Osteoblast (primary cell): ENCODE measurements around the gene CPNE4. TPM values are rescaled to one million over a fixed set of nuclear protein-coding genes. Genes with fewer than 3 reads are reported as not detected.

Source experiments
- DNase-seq: peaks from one replicate; pipeline ENCODE4 v3.0.0; 2011; ENCODE audit warnings: low spot score, mixed read lengths; ENCODE audit not compliant: insufficient read length; ENCODE audit errors: missing footprints
- H2AFZ ChIP-seq: 2 replicates; pipeline ENCODE4 v1.6.0; 2011; ENCODE audit warnings: mild to moderate bottlenecking, low read length
- H3K27ac ChIP-seq: 2 replicates; pipeline ENCODE4 v1.5.1; 2011; ENCODE audit warnings: mild to moderate bottlenecking, low read depth, low read length, moderate library complexity
- H3K27me3 ChIP-seq: 2 replicates; pipeline ENCODE4 v1.6.0; 2012; ENCODE audit warnings: mild to moderate bottlenecking, control low read depth, inconsistent platforms, low read length, moderate library complexity; ENCODE audit not compliant: insufficient read depth
- H3K36me3 ChIP-seq: 2 replicates; pipeline ENCODE4 v1.5.1; 2011; ENCODE audit warnings: mild to moderate bottlenecking, low read length, control low read depth, moderate library complexity; ENCODE audit not compliant: insufficient read depth
- H3K4me1 ChIP-seq: 2 replicates; pipeline ENCODE4 v1.5.1; 2011; ENCODE audit warnings: mild to moderate bottlenecking, low read length, control low read depth, moderate library complexity; ENCODE audit not compliant: insufficient read depth
- H3K4me2 ChIP-seq: 2 replicates; pipeline ENCODE4 v1.6.0; 2011; ENCODE audit warnings: mild to moderate bottlenecking, low read length; ENCODE audit not compliant: insufficient read depth
- H3K4me3 ChIP-seq: fragments of 200-600 bp; sonication (generic); 3 replicates; pipeline ENCODE4 v1.5.1; 2012; ENCODE audit warnings: mild to moderate bottlenecking, low read length, inconsistent platforms; ENCODE audit not compliant: insufficient read depth
- H3K79me2 ChIP-seq: 2 replicates; pipeline ENCODE4 v1.6.0; 2012; ENCODE audit warnings: mild to moderate bottlenecking, low read length, control low read depth, inconsistent platforms; ENCODE audit not compliant: insufficient read depth
- H3K9me3 ChIP-seq: 2 replicates; pipeline ENCODE4 v1.5.1; 2011; ENCODE audit warnings: low read depth, low read length, control low read depth
- H4K20me1 ChIP-seq: 2 replicates; pipeline ENCODE4 v1.6.0; 2012; ENCODE audit warnings: mild to moderate bottlenecking, low read length, control low read depth; ENCODE audit not compliant: insufficient read depth
- CTCF ChIP-seq: IDR thresholded peaks from 2 replicates; pipeline ENCODE4 v1.5.1; 2011; ENCODE audit warnings: mild to moderate bottlenecking, low read depth, low read length, moderate library complexity; ENCODE audit errors: extremely low read depth
- total RNA-seq: library from RNA; depleted of rRNA; stranded (reverse); fragments of >200 nt; gene quantifications from 2 replicates; pipeline ENCODE4 v1.2.3, GENCODE V29; 2012

Gene CPNE4
- total RNA-seq, 1 donor: not detected

- Histone ChIP-seq H3K9me3 (no peaks in the 10 kb centered on the region), H3K27me3 (peaks cover 2% of the 10 kb centered on the region), H3K4me1 (peaks cover 5% of the 10 kb centered on the region), H3K4me3 (no peak overlapping the region), H3K79me2 (no peaks in the 10 kb centered on the region), H3K27ac (peak overlapping the region; percentile 62), H3K4me2 (peak overlapping the region; percentile 35), H3K36me3 (no peaks in the 10 kb centered on the region), H2AFZ (no peak overlapping the region), H4K20me1 (no peaks in the 10 kb centered on the region)
- DNase-seq: peak; percentile 48
- no peak for TF ChIP-seq CTCF
Observed at GRCh38 chr3:131535596-131535995, 499.2 kb downstream of the CPNE4 start.

DNA sequence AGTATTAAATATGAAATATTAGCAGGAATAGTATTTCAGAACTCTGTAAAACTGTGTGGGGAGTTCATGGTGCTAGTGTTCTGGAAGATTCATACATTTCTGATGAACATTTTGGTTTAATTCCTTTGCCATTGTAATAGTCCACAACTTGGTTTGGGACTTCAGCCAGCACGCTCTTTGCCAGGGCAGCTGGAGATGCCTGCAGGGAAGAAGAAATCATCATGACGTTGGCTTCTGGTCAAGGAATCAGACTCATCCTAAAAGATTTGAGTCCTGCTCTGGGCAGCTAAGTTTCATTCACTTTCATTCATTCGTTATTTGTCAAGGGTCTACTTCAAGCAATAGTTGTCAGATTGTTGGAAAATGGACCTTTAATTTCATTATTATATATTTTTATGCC is 499.7 kb downstream of the CPNE4 start:
- peak overlapping the region; percentile 62 for H3K27ac ChIP-seq
- no peak for TF ChIP-seq CTCF
- peaks cover 2% of the 10 kb centered on the region for H3K27me3 ChIP-seq
- H2AFZ ChIP-seq: no peak overlapping the region
- no peak overlapping the region for H3K4me3 ChIP-seq
- no peaks in the 10 kb centered on the region for H3K36me3 ChIP-seq
- no peaks in the 10 kb centered on the region for H3K9me3 ChIP-seq
- no peaks in the 10 kb centered on the region for H4K20me1 ChIP-seq
- peak overlapping the region; percentile 35 for H3K4me2 ChIP-seq
- peaks cover 5% of the 10 kb centered on the region for H3K4me1 ChIP-seq
- no peaks in the 10 kb centered on the region for H3K79me2 ChIP-seq
- DNase-seq: no peak

DNA sequence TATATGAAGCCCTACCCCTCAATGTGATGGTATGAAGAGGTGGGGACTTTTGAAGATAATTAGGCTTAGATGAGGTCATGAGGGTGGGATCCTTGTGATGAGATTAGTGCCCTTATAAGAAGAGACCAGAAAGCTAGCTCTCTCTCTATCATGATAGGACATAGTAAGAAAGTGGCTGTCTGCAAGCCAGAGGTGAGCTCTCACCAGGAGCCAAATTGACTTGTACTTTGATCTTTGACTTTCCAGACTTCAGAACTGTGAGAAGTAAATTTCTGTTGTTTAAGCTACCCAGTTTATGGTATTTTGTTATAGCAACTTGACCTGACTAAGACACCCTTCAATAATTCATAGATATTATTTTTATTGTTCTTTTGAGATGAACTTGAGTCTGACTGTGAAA is 502.2 kb downstream of the CPNE4 start:
- H2AFZ ChIP-seq: no peak overlapping the region
- H3K4me1 ChIP-seq: peaks cover 5% of the 10 kb centered on the region
- no peak for TF ChIP-seq CTCF
- no peak for DNase-seq
- H3K36me3 ChIP-seq: no peaks in the 10 kb centered on the region
- no peaks in the 10 kb centered on the region for H4K20me1 ChIP-seq
- no peaks in the 10 kb centered on the region for H3K79me2 ChIP-seq
- H3K27me3 ChIP-seq: peaks cover 7% of the 10 kb centered on the region
- no peak overlapping the region for H3K27ac ChIP-seq
- H3K4me3 ChIP-seq: no peak overlapping the region
- no peaks in the 10 kb centered on the region for H3K9me3 ChIP-seq
- no peak overlapping the region for H3K4me2 ChIP-seq

GRCh38 chr3:131530843-131531242 is 504.0 kb downstream of the CPNE4 start:
- Histone ChIP-seq H3K9me3 (no peaks in the 10 kb centered on the region), H2AFZ (no peak overlapping the region), H3K4me3 (no peak overlapping the region), H3K4me1 (peaks cover 3% of the 10 kb centered on the region), H3K36me3 (no peaks in the 10 kb centered on the region), H3K27me3 (peaks cover 7% of the 10 kb centered on the region), H4K20me1 (no peaks in the 10 kb centered on the region), H3K27ac (no peak overlapping the region), H3K79me2 (no peaks in the 10 kb centered on the region), H3K4me2 (no peak overlapping the region)
- DNase-seq: no peak
- TF ChIP-seq CTCF: no peak
